ENCODE data around the gene TYR. TPM values are rescaled to one million over a fixed set of nuclear protein-coding genes. Genes with fewer than 3 reads are reported as not detected.
"Not testable (repeated sequence)": the region's sequence is repeated elsewhere in the genome, so short reads cannot be mapped to it uniquely, and the experiment has no call there.

TYR gene
- total and polyA plus RNA-seq, 2 donors (not counting 1 experiment from before 2014, with no cell fraction given) = not detected

DNA sequence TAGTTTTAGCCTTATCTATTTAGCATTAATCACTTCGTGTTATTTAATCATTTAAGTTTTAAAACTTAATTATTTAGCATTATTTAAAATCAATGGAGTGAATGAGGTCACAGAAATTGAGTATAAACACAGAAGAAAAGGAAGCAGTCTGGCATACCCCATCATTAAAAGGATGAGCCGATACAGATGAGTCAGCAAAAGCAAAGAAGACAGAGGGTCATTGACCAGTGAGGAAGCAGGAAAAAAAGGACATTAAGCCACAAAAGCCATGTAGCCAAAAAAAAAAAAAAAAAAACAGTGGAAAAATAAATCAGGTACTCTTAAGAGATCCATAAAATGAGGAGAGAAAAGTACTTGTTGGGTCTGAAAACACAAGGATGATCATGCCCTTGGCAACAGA lies 71.5 kb downstream of the TYR start:
- Mint-ChIP-seq H3K9me3 (ENCODE audit: insufficient read depth) (peaks cover 6% of the 10 kb centered on the region), H3K4me1 (no peaks in the 10 kb centered on the region), H3K27me3 (no peaks in the 10 kb centered on the region), H3K4me3 (no peak overlapping the region), H3K27ac (no peak overlapping the region)
- intact Hi-C loops (cut with micrococcal nuclease) = no loop called here
- H3K4me2 ChIP-seq (replicated peaks; ENCODE audit: low read depth, low read length, poor library complexity, severe bottlenecking) = no peak overlapping the region
- no peak overlapping the region for H3K27ac ChIP-seq (ENCODE audit: low read length in 2 of 2)
- WGBS (ENCODE audit: insufficient coverage) = no CpG with 5 or more reads among the region's 2 CpGs
- H4K20me1 ChIP-seq (ENCODE audit: control insufficient read depth, insufficient read depth, low read length, poor library complexity, severe bottlenecking) = no peaks in the 10 kb centered on the region
- ATAC-seq (ENCODE audit: low read depth) = no peak
- no peaks in the 10 kb centered on the region for H3K27me3 ChIP-seq (replicated peaks in 1 of 4; ENCODE audit: control extremely low read depth in 1 of 4, control insufficient read depth in 3 of 4, insufficient read depth in 4 of 4, low read length in 3 of 4)
- ChIA-PET CTCF (no interaction called here), POLR2A (no interaction called here)
- TF ChIP-seq EZH2 (IDR thresholded peaks at IDR 0.05; ENCODE audit: borderline replicate concordance, insufficient read depth, low read depth, low read length, poor library complexity, severe bottlenecking) = no peak
- TF ChIP-seq, protein P1, sequence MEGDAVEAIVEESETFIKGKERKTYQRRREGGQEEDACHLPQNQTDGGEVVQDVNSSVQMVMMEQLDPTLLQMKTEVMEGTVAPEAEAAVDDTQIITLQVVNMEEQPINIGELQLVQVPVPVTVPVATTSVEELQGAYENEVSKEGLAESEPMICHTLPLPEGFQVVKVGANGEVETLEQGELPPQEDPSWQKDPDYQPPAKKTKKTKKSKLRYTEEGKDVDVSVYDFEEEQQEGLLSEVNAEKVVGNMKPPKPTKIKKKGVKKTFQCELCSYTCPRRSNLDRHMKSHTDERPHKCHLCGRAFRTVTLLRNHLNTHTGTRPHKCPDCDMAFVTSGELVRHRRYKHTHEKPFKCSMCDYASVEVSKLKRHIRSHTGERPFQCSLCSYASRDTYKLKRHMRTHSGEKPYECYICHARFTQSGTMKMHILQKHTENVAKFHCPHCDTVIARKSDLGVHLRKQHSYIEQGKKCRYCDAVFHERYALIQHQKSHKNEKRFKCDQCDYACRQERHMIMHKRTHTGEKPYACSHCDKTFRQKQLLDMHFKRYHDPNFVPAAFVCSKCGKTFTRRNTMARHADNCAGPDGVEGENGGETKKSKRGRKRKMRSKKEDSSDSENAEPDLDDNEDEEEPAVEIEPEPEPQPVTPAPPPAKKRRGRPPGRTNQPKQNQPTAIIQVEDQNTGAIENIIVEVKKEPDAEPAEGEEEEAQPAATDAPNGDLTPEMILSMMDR (IDR thresholded peaks at IDR 0.05) = no peak
- no peak overlapping the region for H2AFZ ChIP-seq (ENCODE audit: insufficient read depth, low read depth, low read length, poor library complexity, severe bottlenecking)
- no peaks in the 10 kb centered on the region for H3K79me2 ChIP-seq (ENCODE audit: control insufficient read depth, insufficient read depth, low read length)
- no peaks in the 10 kb centered on the region for H3K9me3 ChIP-seq (ENCODE audit: control extremely low read depth in 1 of 3, control insufficient read depth in 2 of 3, insufficient read depth in 1 of 3, low read length in 2 of 3)
- H3K36me3 ChIP-seq (replicated peaks in 1 of 2; ENCODE audit: control extremely low read depth in 1 of 2, control insufficient read depth in 1 of 2, extremely low read depth in 1 of 2, insufficient read depth in 2 of 2, low read length in 1 of 2) = no peaks in the 10 kb centered on the region
- no peak for DNase-seq
- H3K9ac ChIP-seq (ENCODE audit: low read length) = no peak overlapping the region
- H3K4me3 ChIP-seq (ENCODE audit: control extremely low read depth in 1 of 5, extremely low read depth in 1 of 5, insufficient read depth in 1 of 5, low read depth in 2 of 5, low read length in 4 of 5) = no peak overlapping the region
- no peaks in the 10 kb centered on the region for H3K4me1 ChIP-seq (ENCODE audit: control insufficient read depth in 2 of 2, insufficient read depth in 2 of 2, low read length in 2 of 2)

DNA sequence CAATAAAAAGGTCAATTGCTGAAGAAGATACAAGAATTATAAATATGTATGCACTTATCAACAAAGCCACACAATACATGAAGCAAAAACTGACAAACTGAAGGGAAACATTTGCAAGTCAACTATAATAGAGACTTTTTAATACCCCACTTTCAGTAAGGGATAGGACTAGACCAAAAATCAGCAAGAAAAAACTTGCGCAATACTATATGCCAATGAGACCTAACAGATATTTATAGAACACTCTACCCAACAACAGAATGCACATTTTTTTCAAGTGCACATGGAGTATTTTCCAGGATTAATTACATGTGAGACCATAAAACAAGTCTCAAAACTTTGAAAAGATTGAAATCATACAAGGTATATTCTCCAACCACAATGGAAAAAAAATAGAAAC lies 83.8 kb downstream of the TYR start:
- POLR2A ChIA-PET; H3K27ac ChIP-seq (ENCODE audit: low read length in 2 of 2); H3K9me3 Mint-ChIP-seq (ENCODE audit: insufficient read depth); H2AFZ ChIP-seq (ENCODE audit: insufficient read depth, low read depth, low read length, poor library complexity, severe bottlenecking); H3K9me3 ChIP-seq (ENCODE audit: control extremely low read depth in 1 of 3, control insufficient read depth in 2 of 3, insufficient read depth in 1 of 3, low read length in 2 of 3); H3K4me3 ChIP-seq (ENCODE audit: control extremely low read depth in 1 of 5, extremely low read depth in 1 of 5, insufficient read depth in 1 of 5, low read depth in 2 of 5, low read length in 4 of 5); DNase-seq; H3K4me1 ChIP-seq (ENCODE audit: control insufficient read depth in 2 of 2, insufficient read depth in 2 of 2, low read length in 2 of 2); CTCF ChIA-PET; H4K20me1 ChIP-seq (ENCODE audit: control insufficient read depth, insufficient read depth, low read length, poor library complexity, severe bottlenecking); H3K4me1 Mint-ChIP-seq; H3K27ac Mint-ChIP-seq; H3K36me3 ChIP-seq (replicated peaks in 1 of 2; ENCODE audit: control extremely low read depth in 1 of 2, control insufficient read depth in 1 of 2, extremely low read depth in 1 of 2, insufficient read depth in 2 of 2, low read length in 1 of 2); H3K79me2 ChIP-seq (ENCODE audit: control insufficient read depth, insufficient read depth, low read length); ATAC-seq (ENCODE audit: low read depth); H3K27me3 Mint-ChIP-seq; H3K4me3 Mint-ChIP-seq; intact Hi-C loops (cut with micrococcal nuclease); H3K27me3 ChIP-seq (replicated peaks in 1 of 4; ENCODE audit: control extremely low read depth in 1 of 4, control insufficient read depth in 3 of 4, insufficient read depth in 4 of 4, low read length in 3 of 4); H3K4me2 ChIP-seq (replicated peaks; ENCODE audit: low read depth, low read length, poor library complexity, severe bottlenecking); H3K9ac ChIP-seq (ENCODE audit: low read length): not testable (repeated sequence)
- WGBS (ENCODE audit: insufficient coverage) = no CpG with 5 or more reads among the region's 1 CpG
